Natural killer cell (primary cell): ENCODE data around the gene FAM193A. TPM values are rescaled to one million over a fixed set of nuclear protein-coding genes. Genes with fewer than 3 reads are reported as not detected.

ENCODE experiments used
- ATAC-seq, 3 donors: fragments of 150-1000 bp in 2 of 3; fragments of 200-7000 bp in 1 of 3; cut with Tn5 transposase; 1 replicate in 1 of 3; 2 replicates in 2 of 3; pipeline ENCODE4 v1.10.0; 2021; ENCODE audit warnings: mild to moderate bottlenecking in 2 of 3, moderate library complexity in 2 of 3
- DNase-seq, 2 donors: peaks; one replicate each; pipeline versions ENCODE4 v3.0.0 to v3.0.0-alpha.2; 2013 to 2021; ENCODE audit warnings: mixed read lengths in 1 of 2
- H3K27ac ChIP-seq: one replicate; pipeline ENCODE4 v1.5.1; 2013; ENCODE audit warnings: mild to moderate bottlenecking, low read length
- H3K27me3 ChIP-seq: one replicate; pipeline ENCODE4 v1.6.1; 2013; ENCODE audit warnings: low read length; ENCODE audit not compliant: control insufficient read depth, insufficient read depth
- H3K36me3 ChIP-seq: one replicate; pipeline ENCODE4 v1.6.1; 2013; ENCODE audit warnings: low read length; ENCODE audit not compliant: control insufficient read depth, insufficient read depth
- H3K4me1 ChIP-seq: one replicate; pipeline ENCODE4 v1.6.1; 2013; ENCODE audit warnings: low read length; ENCODE audit not compliant: control insufficient read depth, insufficient read depth
- H3K4me3 ChIP-seq: one replicate; pipeline ENCODE4 v1.5.1; 2013; ENCODE audit warnings: low read length
- H3K9me3 ChIP-seq: one replicate; pipeline ENCODE4 v1.6.1; 2013; ENCODE audit warnings: low read length; ENCODE audit not compliant: control insufficient read depth, insufficient read depth
- H3K27ac Mint-ChIP-seq, 2 donors: one replicate each; pipeline ENCODE4 v1.8.0; 2022; ENCODE audit warnings: mild to moderate bottlenecking in 2 of 2, mixed read lengths in 2 of 2, moderate library complexity in 1 of 2
- H3K27me3 Mint-ChIP-seq, 2 donors: one replicate each; pipeline ENCODE4 v1.8.0; 2022; ENCODE audit warnings: low read depth in 2 of 2, mixed read lengths in 2 of 2
- H3K36me3 Mint-ChIP-seq: one replicate; pipeline ENCODE4 v1.8.0; 2022; ENCODE audit warnings: mixed read lengths
- H3K4me1 Mint-ChIP-seq, 2 donors: one replicate each; pipeline ENCODE4 v1.8.0; 2022; ENCODE audit warnings: mixed read lengths in 2 of 2
- H3K4me3 Mint-ChIP-seq: one replicate; pipeline ENCODE4 v1.8.0; 2022; ENCODE audit warnings: mild to moderate bottlenecking, moderate library complexity, mixed read lengths
- H3K9me3 Mint-ChIP-seq, 2 donors: one replicate each; pipeline ENCODE4 v1.8.0; 2022; ENCODE audit warnings: mixed read lengths in 2 of 2
- CTCF ChIP-seq: fragments of 200-600 bp; IDR thresholded peaks from one replicate; pipeline ENCODE4 v1.8.0; 2022; ENCODE audit warnings: antibody characterized with exemption
- WGBS: methylation state at CpG from one replicate; pipeline ENCODE4 v1.1.7; 2013; ENCODE audit warnings: missing lambda C conversion rate; ENCODE audit not compliant: insufficient coverage; 5-methylcytosine and 5-hydroxymethylcytosine counted together
- intact Hi-C: fragments of 100-400 bp; cut with micrococcal nuclease; formaldehyde crosslinking; loops from one replicate; pipeline ENCODE4 v1.14.2; 2022
- total RNA-seq, 4 donors: library from RNA; stranded (reverse); fragments of 120-200 nt in 1 of 4; gene quantifications; one replicate each; pipeline versions ENCODE4 v1.2.3 to v1.2.4, GENCODE V29; 2013 to 2022

Gene FAM193A
- total RNA-seq, 3 donors from 2014 or later (not counting 1 experiment from before 2014, with no cell fraction given): 39.4 to 49.3 (median 48.1) TPM

GRCh38 chr4:2637956-2638552 is 101.6 kb downstream of the FAM193A start:
- no peak overlapping the region for H3K4me3 Mint-ChIP-seq
- H3K4me3 ChIP-seq: no peak overlapping the region
- intact Hi-C loops: no loop called here
- no peak for TF ChIP-seq CTCF
- no peaks in the 10 kb centered on the region for H3K4me1 ChIP-seq
- no peaks in the 10 kb centered on the region for H3K36me3 Mint-ChIP-seq
- H3K27ac ChIP-seq: no peak overlapping the region
- no peaks in the 10 kb centered on the region for H3K9me3 Mint-ChIP-seq
- H3K4me1 Mint-ChIP-seq: peaks cover 0 to 7% of the 10 kb centered on the region in 2 donors
- 97% methylated on average over 9 of the region's 9 CpGs for WGBS
- no peaks in the 10 kb centered on the region for H3K27me3 Mint-ChIP-seq
- H3K27me3 ChIP-seq: no peaks in the 10 kb centered on the region
- H3K9me3 ChIP-seq: no peaks in the 10 kb centered on the region
- peaks cover 46% of the 10 kb centered on the region for H3K36me3 ChIP-seq
- no peak overlapping the region for H3K27ac Mint-ChIP-seq
- DNase-seq (no peak), ATAC-seq (no peak)

- peak overlapping the region in 1 of 2 donors; percentile 21 for H3K27ac Mint-ChIP-seq
- intact Hi-C loops: no loop called here
- H3K27me3 Mint-ChIP-seq: no peaks in the 10 kb centered on the region
- H3K9me3 Mint-ChIP-seq: no peaks in the 10 kb centered on the region
- H3K4me3 Mint-ChIP-seq: no peak overlapping the region
- H3K4me1 Mint-ChIP-seq: peaks cover 0 to 7% of the 10 kb centered on the region in 2 donors
- TF ChIP-seq CTCF: no peak
- WGBS: 97% methylated on average over 7 of the region's 7 CpGs
- H3K36me3 Mint-ChIP-seq: no peaks in the 10 kb centered on the region
- Histone ChIP-seq H3K27ac (no peak overlapping the region), H3K4me1 (no peaks in the 10 kb centered on the region), H3K9me3 (no peaks in the 10 kb centered on the region), H3K36me3 (peaks cover 51% of the 10 kb centered on the region), H3K4me3 (no peak overlapping the region), H3K27me3 (no peaks in the 10 kb centered on the region)
- no peak for DNase-seq
- no peak for ATAC-seq
These were observed 102.3 kb downstream of the FAM193A start for GRCh38 chr4:2638730-2639129.

- Histone ChIP-seq H3K27ac (no peak overlapping the region), H3K4me3 (no peak overlapping the region), H3K27me3 (no peaks in the 10 kb centered on the region), H3K9me3 (no peaks in the 10 kb centered on the region), H3K4me1 (no peaks in the 10 kb centered on the region), H3K36me3 (peaks cover 50% of the 10 kb centered on the region)
- H3K4me1 Mint-ChIP-seq: peaks cover 0 to 7% of the 10 kb centered on the region in 2 donors
- H3K27me3 Mint-ChIP-seq: no peaks in the 10 kb centered on the region
- ATAC-seq (no peak), DNase-seq (no peak)
- 91% methylated on average over 7 of the region's 7 CpGs for WGBS
- H3K4me3 Mint-ChIP-seq: no peak overlapping the region
- TF ChIP-seq CTCF: no peak
- intact Hi-C loops: no loop called here
- H3K27ac Mint-ChIP-seq: no peak overlapping the region
- no peaks in the 10 kb centered on the region for H3K9me3 Mint-ChIP-seq
- H3K36me3 Mint-ChIP-seq: no peaks in the 10 kb centered on the region
These were observed 106.5 kb downstream of the FAM193A start for GRCh38 chr4:2642968-2643367.

GRCh38 chr4:2643555-2643954 is 107.1 kb downstream of the FAM193A start:
- no peak for ATAC-seq
- no peak for DNase-seq
- 92% methylated on average over 5 of the region's 5 CpGs for WGBS
- no peaks in the 10 kb centered on the region for H3K9me3 Mint-ChIP-seq
- Histone ChIP-seq H3K27me3 (no peaks in the 10 kb centered on the region), H3K9me3 (no peaks in the 10 kb centered on the region), H3K4me1 (no peaks in the 10 kb centered on the region), H3K36me3 (peaks cover 51% of the 10 kb centered on the region), H3K4me3 (no peak overlapping the region), H3K27ac (no peak overlapping the region)
- H3K4me1 Mint-ChIP-seq: peaks cover 0 to 6% of the 10 kb centered on the region in 2 donors
- no peak overlapping the region for H3K4me3 Mint-ChIP-seq
- no peak for TF ChIP-seq CTCF
- H3K36me3 Mint-ChIP-seq: no peaks in the 10 kb centered on the region
- intact Hi-C loops: no loop called here
- H3K27ac Mint-ChIP-seq: no peak overlapping the region
- H3K27me3 Mint-ChIP-seq: no peaks in the 10 kb centered on the region
